ENCODE data around the gene GNAS. TPM values are rescaled to one million over a fixed set of nuclear protein-coding genes. Genes with fewer than 3 reads are reported as not detected.
A peak's percentile ranks its signal among the peaks of the same experiment; 100 is the strongest.

GNAS gene
- total RNA-seq, 1 donor from 2014 or later: 940 TPM

DNA sequence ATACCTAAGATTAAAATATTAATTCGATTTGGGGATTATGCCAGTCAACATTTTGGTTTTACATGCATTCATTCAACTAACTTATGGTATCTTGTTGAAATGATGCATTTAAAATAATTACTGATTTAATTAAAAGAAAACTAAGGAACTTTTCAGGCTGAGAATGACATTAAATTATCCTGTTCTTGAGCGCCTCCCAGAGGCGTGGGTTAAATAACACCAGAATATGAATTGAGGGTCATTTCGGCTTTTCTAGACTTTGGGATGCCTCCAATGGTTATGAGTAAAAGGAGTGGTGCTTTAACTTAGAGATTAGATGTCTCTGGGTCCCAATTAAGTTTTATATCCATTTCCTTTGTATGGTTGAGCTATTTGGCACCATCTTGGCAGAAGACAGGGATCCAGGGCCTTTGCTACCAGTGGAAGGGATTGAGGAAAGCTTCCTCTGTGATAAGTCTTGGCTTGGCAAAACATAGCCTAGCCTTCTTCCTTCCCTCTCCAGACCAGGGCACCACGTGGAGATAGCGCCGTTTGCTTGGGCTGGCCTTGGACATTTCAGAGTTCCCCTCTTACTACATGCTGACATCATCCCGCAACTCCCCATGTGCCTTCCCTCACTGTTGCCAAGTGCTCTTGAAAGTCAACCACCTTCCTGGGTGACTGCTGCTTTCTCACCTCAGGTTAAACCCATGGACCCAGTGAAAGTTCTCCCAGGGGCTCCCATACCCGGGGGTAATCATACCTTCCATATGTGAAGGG, 28.7 kb downstream of the GNAS start:
- no peak for DNase-seq (ENCODE audit: low spot score)

DNA sequence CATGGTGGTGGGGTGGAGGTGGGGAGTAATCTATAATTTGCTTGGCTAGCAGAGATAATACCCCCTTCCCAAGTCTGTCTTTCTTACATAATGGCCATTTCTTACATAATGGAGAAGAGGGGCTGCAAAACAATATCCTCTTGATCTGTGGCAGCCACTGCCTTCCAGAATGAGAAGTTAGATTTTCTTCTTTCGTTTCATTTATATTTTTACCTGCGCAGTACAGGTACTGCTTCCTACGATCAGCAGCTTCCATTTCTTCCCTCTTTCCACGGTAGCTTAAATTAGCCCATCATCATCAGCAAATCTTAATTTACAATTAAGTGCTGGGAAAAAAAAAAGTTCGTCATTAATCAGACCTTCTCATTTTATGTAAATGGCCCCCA, 30.2 kb downstream of the GNAS start:
- DNase-seq (ENCODE audit: low spot score): no peak

DNA sequence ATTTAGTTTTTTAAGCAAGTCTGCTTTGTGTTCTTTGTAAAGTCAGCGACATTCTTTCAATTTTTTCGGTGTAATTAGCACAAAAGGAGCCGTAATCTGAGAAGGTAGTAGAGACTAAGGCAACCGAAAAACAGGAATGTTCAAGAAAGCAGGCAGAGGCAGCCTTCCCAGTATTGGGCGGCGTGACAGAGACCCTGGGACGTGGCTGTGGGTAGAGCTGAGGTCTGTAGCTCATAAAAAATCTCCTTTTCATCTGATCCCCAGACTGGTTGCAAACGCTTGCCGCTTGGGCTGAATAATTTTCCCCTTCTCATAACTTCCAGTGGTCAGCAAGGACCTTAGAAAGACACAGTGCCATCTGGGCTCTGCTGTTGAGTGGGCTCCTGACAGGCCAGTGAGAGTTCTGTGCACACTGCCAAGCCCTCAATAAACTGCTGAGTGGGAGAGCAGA, 30.8 kb downstream of the GNAS start:
- no peak for DNase-seq (ENCODE audit: low spot score)

DNA sequence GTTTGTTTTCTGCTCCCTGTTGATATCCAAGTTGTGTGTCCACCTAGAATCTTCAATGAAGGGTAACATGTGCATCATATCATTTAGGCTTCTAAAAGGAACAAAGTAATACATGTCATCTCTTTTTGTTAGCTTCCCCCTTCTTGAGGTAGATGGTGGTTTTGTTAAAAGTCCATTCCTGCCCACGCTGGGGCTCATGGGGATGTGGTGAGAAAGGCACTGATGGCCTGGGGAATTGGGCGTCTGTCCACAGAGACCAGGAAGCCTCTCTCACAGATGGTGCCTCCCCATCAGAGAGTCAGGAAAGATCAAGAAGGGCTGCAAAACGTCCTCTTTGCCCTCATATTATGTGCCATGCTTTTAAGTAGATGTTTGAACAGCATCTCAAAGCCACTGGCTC, 32.5 kb downstream of the GNAS start:
- no peak for DNase-seq (ENCODE audit: low spot score)

DNA sequence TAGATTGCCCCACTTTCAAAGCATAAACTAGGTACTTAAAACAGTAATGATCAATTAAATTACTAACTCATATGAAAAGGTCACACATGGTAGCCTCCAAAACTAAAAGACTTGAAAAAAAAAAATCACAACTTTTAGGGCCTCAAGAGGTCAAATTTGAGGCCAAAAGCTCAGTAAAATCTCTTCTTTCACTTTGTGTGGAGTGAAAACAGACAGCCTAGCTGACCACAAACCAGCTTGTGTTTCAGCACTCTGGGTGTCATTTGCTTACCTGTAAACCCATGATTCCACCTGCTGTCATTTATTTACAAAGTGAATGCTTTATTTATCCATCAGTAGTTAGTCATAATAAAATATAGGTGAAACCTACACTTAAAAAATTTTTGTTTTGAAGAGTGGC, 34.0 kb downstream of the GNAS start:
- DNase-seq (ENCODE audit: low spot score): no peak

DNA sequence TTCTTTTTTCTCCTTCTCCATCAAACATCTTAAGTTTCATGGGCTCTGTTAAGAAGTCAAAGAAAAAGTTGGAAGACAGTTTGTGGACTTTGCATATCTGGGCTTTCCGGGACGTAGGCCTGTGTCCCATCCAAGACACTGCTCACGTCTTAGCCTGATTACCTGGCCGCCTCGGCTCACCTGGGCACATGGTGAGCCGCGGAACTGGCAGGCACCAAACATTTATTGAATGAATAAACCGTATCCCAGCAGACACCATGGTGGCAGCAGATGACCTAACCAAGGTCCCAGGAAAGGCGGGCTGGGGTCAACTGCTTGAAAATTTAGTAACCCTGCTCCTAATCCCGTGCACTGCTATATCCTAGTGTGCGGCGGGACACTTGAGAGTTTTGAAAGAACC, 35.6 kb downstream of the GNAS start:
- DNase-seq (ENCODE audit: low spot score): no peak

DNA sequence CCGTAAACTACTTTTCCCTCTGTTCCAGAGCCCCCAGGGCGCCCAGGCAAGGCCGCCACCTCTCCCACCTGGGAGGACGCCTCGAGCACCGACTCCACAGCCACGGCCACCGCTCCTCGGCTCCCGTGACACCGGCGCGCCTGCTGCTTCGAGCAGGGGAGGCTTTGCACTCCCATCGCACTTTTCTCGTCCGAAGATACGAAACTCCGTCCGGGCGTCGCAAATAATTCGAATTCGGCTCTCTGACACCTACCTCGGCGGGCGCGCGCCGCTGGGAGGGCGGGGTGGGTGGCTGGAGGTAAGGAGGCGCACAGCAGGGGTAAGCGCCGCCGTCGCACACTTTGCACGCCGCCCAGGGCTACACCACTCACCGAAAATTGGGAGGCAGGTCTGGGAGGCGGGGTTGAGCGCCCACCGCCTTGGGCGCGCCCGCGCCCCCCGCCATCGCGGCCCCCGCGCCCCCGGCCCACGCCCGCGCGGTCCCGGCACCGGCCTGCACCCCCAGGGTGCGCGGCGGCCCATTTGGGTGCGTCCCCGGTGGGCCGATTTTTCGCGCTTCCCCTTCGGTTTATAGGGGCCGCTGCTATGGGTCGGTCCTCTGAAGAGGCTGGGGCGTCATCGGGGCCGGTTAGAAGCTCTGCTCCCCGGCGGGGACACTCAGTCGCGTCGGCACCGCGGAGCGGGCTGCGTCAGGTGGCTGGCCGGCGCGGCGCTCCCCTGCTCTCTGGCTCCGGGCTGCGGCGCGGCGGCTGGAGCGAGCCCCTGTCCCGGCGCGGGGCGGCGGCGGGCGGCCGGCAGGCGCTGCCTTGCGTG, 36.2 kb downstream of the GNAS start:
- peak; percentile 84 for DNase-seq (ENCODE audit: low spot score)

DNA sequence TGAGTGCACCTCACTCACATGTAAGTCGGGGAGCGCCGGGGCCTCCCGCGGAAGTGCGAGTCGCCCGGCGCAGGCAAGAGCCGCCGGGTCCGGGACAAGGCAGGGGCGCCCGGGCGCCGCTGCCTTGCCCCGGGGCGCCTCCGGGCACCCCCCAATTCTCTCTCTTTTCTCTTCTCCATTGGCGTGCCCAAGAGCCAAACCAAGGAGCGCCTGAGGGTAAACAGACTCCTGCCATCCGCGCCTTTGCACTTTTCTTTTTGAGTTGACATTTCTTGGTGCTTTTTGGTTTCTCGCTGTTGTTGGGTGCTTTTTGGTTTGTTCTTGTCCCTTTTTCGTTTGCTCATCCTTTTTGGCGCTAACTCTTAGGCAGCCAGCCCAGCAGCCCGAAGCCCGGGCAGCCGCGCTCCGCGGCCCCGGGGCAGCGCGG, 36.8 kb downstream of the GNAS start:
- DNase-seq (ENCODE audit: low spot score): no peak

DNA sequence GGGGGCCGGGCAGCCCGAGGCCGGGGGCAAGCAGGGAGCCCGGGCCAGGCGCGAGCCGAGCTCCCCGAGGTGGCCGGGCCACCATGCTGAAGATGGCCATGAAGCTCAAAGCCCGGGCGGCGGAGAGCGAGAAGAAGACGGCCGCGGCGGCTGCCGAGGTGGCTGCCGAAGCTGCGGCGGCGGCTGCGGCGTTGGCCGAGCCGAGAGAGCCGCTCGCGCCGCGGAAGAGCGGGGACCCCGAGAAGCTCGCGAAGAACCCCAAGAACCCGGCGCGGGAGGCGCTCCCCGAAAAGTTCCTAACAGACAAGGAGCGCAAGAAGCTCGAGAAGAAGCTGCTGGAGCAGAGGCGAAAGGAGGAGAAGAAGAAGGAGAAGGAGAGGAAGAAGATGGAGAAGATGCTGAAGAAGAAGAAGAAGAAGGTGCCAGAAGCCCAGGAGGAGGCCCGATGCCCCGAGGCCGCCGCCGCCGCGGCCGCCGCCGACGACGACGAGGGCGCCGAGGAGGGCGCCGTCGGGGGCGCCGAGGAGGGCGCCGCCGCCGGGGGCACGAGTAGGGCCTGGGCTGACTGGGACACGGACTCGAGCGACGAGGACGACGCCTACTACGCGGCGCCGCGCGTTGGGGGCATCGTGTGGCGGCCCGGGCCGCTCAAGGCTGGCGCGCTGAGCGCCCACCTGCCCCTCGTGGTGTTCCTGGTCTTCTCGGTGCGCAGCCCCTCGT, 37.4 kb downstream of the GNAS start:
- no peak for DNase-seq (ENCODE audit: low spot score)

DNA sequence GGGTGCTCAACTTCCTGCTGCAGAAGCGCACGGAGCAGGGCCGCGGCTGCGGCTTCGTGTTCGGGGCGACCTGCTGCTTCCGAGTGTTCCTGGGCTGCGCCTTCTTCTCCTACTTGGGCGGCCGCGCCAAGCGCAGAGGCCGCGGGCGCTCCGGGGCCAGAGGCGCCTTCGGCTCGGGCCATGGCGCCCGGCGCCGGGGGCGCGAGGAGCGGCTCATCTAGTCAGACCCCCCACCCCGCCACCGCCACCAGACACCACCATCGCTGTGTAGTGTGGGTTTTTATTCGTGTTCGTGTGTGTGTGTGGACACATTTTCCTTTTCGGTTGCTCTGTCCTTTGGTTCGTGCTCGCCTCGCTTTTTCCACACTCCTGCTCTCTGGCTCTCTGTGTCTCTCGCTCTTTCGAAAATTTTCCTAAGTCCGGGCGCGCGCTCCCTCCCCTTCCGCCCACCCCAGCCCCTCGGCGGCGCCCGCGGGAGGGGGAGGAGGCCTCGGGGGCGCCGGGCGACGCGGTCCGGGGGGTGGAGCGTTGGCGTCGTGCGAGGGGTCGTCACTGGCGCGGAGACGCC, 38.1 kb downstream of the GNAS start:
- peak; percentile 81 for DNase-seq (ENCODE audit: low spot score)

DNA sequence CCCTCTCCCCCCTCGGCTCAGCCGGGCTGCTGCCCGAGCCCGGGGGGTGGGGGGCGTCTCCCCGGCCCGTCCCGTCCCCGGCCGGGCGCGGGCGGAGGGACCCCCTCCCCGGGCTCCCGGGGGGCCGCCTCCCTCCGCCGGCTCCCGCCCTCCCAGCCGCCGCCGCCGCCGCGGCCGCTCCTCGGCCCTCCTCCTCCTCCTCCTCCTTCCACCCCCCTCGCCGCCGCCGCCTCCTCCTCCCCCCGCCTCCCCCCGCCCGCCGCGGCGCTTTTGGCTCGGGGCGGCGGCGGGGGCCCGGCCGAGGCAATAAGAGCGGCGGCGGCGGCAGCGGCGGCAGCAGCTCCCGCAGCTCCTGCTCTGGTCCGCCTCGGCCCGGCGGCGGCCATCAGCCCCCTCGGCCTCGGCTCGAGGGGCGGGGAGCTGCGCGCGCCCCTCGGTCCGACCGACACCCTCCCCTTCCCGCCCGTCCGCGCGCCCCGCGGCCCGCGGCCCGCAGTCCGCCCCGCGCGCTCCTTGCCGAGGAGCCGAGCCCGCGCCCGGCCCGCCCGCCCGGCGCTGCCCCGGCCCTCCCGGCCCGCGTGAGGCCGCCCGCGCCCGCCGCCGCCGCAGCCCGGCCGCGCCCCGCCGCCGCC, 38.7 kb downstream of the GNAS start:
- DNase-seq (ENCODE audit: low spot score): peak; percentile 81

DNA sequence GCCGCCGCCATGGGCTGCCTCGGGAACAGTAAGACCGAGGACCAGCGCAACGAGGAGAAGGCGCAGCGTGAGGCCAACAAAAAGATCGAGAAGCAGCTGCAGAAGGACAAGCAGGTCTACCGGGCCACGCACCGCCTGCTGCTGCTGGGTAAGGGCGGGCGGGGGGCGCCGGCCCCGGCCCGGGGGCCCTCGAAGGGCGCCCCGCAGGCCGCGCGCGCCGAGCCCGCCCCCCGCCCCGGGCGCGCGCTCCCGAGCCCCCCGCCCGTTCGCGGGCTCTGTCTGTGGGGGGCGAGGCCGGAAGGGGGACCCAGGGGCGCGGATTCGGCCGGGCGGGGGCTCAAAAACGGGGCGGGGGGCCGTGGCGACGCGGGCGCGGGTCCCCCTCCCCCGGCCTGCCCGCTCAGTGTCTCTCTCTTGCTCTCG, 39.2 kb downstream of the GNAS start:
- no peak for DNase-seq (ENCODE audit: low spot score)

DNA sequence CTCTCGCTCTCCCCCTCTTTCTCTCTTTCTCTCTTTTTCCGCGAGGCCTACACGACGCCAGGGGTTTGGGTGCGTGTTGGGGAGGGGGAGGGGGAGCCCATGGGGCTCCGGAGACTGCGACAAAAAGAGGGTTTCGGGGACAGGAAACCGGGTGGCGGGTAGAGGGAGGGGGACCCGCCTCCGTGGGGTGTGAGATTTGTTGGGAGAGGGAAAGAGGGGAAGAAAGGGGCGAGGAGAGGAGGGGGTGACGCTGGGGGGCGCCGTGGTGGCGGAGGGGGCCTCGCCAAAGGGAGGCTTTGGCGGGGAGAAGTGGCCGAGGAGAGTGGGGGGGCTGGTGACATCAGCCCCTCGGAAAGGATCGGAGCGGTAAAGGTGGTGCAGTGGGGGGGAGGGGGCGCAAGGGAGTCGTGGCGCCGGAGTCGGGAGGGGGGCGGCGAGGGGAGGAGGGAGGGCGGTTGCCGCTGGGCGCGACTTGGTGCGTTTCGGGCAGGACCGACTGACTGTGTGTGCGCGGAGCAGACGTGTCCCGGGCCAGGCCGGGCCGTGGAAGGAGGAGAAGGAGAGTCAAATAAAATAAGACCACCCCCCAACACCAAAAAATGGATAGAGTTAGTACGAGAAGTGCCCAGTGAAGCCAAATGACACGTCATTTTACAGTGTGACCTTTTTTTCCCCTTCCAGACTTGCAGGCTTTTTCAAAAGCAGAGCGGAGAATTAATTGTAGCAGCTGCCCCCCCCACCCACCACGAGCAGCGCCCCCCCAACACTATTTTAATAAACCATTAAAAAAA, 39.8 kb downstream of the GNAS start:
- peak; percentile 79 for DNase-seq (ENCODE audit: low spot score)

DNA sequence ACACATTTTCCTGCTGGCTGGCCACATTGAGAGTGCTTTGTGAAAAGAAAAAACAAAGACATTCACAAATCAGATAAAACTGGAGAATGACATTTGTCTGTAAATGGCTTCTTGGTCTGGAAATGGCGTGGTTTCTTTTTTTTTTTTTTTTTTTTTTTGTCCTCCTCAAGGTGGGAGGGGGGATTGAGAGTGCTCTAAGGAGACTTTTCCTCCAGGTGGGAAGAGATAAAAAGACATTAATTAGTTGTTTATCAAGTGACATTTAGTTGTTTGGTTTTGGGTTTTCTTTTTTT, 40.4 kb downstream of the GNAS start:
- no peak for DNase-seq (ENCODE audit: low spot score)

DNA sequence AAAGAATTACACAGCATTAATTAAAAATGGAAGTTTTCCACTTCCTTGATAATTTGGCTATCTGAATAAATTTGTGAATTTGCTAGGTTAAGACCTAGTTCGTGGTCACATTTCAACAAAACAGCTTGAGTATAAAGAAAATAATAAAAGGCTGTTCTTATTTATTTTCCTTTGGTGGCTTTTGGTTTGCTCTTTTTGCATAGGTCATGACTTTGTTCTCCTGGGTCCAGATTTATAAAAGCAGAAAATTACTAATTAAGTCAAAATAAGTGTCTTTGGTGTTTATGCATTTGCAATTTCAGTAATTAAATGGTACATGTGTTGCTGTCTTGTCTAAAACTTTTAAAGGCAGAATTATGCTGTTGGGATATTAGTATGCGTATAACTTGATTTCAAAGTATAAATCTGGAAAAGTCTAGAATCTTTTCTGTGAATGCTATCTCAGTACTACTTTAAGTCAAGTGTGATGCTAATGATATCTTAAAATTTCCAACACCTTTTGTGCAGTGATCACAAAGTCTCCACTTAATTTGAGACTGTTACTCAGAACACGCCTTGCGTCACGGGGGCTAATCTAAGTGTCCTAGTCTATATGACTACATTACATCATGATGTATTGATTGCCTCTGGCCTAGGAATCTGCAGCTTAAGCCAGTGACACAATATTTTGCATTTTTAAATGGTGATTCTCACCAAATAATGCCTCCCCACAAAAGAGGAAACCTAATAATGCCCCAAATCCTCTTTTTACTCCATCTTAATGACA, 41.0 kb downstream of the GNAS start:
- no peak for DNase-seq (ENCODE audit: low spot score)

DNA sequence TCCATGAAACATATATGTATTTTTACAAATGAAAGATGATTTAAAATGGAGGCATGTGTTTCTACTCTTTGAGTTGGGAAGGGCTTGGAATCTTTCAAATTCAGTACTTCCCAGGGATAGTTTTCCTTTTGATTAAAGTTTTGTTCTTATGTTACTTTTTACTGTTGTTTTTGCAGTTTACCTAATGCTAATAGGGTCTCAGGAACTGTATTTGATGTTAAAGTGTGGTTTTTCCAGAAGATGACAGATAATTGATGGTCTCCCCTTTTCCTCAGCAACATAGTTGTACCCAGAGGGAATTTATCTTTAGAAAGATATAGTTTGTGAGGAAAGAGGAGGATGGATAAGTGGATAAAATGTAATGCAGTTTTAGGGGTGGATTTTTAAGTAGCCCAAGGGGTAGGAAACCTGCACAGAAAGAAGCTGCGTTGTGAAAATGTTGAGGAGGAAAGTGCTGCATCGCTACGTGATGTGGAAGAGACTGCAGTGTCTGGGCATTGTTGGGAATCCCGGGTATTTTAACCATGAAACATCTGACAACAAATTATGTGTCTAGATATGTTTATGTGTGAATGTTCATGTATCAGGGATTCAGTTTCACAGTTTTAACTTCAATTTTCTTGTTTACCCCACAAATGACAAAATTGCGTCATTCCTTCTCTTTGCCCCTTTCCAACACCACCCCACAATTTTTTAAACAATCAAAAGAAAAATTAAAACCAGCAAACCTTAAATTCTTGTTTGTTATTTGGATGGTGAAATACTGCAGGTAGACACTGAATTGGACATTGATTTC, 42.3 kb downstream of the GNAS start:
- no peak for DNase-seq (ENCODE audit: low spot score)

DNA sequence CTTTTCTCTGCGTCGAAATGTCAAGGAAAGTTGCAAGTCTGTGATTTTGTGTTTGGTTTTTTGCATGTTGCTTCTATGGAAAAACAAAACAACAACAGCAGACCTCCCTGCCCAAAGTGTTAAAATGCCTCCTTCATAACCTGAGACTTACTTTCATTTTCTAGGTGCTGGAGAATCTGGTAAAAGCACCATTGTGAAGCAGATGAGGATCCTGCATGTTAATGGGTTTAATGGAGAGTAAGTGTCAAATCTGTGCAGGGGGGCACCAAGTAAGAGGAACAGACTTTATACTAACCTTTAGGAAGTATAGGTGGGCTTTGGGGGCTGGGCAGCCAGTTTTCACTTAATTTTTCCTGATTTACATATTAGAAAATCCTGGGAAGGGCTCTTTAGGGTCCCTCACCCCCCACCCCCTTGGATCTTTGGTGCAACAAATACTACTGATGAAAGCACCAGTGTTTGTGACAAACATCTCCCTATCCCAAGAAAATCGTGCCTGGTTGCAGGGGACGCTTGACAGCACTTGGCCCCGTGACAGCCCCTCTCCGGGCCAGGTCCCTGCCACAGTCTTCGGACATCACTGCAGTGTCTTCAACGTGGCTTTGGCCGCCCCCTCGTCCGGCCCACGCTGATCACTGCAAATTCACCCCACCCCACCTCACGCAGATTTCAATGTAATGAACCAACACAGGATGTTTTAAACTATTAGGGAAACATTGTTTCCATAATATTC, 43.1 kb downstream of the GNAS start:
- DNase-seq (ENCODE audit: low spot score): no peak

DNA sequence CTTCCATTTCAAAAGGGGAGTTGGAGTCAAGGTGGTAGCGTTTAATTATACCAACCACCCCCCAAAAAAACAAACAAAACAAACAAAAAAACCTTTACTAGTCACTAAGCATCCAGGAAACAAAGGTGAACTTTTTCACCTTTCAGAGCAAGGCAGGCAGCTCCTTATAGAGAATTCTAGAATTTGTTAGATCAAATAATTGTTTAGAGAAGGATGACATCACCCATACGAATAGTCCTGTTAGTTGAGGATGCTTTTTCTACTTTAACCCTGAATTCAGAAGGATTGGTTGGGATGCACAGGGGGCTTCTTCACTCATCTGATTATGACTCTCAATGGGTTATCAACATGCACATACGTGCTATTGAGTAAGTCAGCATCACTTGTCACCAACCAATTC, 44.3 kb downstream of the GNAS start:
- no peak for DNase-seq (ENCODE audit: low spot score)

DNA sequence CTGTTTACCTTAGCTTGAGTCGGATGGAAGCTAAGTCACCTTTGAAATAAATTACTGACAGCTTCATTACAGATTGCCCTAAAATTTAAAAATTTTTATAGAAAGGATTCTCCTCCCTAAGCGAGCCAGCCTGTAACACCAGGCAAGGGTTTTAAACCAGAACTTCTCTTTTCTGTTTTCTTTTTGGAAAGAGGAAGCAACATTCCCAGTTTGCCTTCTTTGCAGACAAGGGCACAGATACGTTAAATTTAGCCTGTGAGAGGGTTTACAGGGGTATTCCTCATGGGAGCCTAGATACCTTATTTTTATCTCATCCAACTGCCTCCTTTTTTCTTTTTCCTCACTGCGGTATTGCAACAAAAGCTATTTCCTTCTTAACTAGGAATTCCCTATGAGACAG, 45.0 kb downstream of the GNAS start:
- no peak for DNase-seq (ENCODE audit: low spot score)

Measured in ureter (tissue), 1 donor.